PFSK-1 (cell line): Measurements from ENCODE around the gene CX3CL1.

ENCODE experiments used
- FOXP2 ChIP-seq: optimal IDR thresholded peaks from 2 replicates; pipeline ENCODE3; 2011; ENCODE audit warnings: borderline replicate concordance, control low read depth, inconsistent platforms; ENCODE audit not compliant: insufficient read depth; ENCODE audit errors: extremely low read length, extremely low read depth
- POLR2AphosphoS5 ChIP-seq: IDR thresholded peaks from 2 replicates; pipeline ENCODE4 v1.6.1; 2012; ENCODE audit warnings: low read depth, mild to moderate bottlenecking, control low read depth, low read length, moderate library complexity
- SIN3A ChIP-seq: IDR thresholded peaks from 2 replicates; pipeline ENCODE4 v1.6.1; 2012; ENCODE audit warnings: mild to moderate bottlenecking, low read length, moderate library complexity, borderline replicate concordance; ENCODE audit not compliant: insufficient read depth
- TAF1 ChIP-seq: IDR thresholded peaks from 2 replicates; pipeline ENCODE4 v1.6.1; 2012; ENCODE audit warnings: low read length, control low read depth, borderline replicate concordance; ENCODE audit not compliant: insufficient read depth
- TF ChIP-seq, protein P1 (sequence below), 2 experiments: IDR thresholded peaks; 2 replicates each; pipeline versions ENCODE4 v1.6.1 to v1.8.0; 2011 to 2012; ENCODE audit warnings: low read depth in 2 of 2, low read length in 2 of 2, control low read depth in 1 of 2, inconsistent platforms in 1 of 2, mild to moderate bottlenecking in 1 of 2, moderate library complexity in 1 of 2; ENCODE audit not compliant: insufficient read depth in 1 of 2

Gene CX3CL1

GRCh38 chr16:57374067-57374534, 1.8 kb downstream of the CX3CL1 start:
- TF ChIP-seq FOXP2 (no peak), POLR2AphosphoS5 (no peak), TAF1 (no peak), SIN3A (no peak)
- TF ChIP-seq, protein P1, sequence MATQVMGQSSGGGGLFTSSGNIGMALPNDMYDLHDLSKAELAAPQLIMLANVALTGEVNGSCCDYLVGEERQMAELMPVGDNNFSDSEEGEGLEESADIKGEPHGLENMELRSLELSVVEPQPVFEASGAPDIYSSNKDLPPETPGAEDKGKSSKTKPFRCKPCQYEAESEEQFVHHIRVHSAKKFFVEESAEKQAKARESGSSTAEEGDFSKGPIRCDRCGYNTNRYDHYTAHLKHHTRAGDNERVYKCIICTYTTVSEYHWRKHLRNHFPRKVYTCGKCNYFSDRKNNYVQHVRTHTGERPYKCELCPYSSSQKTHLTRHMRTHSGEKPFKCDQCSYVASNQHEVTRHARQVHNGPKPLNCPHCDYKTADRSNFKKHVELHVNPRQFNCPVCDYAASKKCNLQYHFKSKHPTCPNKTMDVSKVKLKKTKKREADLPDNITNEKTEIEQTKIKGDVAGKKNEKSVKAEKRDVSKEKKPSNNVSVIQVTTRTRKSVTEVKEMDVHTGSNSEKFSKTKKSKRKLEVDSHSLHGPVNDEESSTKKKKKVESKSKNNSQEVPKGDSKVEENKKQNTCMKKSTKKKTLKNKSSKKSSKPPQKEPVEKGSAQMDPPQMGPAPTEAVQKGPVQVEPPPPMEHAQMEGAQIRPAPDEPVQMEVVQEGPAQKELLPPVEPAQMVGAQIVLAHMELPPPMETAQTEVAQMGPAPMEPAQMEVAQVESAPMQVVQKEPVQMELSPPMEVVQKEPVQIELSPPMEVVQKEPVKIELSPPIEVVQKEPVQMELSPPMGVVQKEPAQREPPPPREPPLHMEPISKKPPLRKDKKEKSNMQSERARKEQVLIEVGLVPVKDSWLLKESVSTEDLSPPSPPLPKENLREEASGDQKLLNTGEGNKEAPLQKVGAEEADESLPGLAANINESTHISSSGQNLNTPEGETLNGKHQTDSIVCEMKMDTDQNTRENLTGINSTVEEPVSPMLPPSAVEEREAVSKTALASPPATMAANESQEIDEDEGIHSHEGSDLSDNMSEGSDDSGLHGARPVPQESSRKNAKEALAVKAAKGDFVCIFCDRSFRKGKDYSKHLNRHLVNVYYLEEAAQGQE (IDR thresholded peaks at IDR 0.05; ENCODE audit: insufficient read depth in 1 of 2, low read depth in 2 of 2, low read length in 2 of 2) = no peak

DNA sequence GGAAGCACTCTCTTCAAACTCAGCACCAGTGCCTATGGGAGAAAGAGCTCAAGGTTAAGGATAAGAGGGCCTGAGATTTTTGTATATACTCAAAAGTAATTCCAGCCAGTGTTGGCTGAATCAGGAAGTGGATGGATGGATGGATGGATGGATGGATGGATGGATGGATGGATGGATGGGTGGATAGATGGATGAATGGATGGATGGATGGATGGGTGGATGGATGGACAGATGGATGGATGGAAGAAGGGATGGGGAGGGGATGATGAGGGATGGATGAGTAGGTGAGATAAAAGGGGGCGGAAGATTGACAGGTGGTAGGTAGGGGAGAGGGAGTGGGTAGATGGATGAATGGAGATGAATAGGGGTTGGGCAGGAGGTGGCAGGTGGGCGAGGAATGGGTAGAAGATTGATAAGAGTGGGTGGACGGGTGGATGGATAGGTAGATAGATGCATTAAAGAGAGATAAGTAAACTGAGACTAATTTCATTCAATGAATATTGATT, 4.1 kb downstream of the CX3CL1 start:
- TF ChIP-seq TAF1 = no peak
- TF ChIP-seq FOXP2 = no peak

DNA sequence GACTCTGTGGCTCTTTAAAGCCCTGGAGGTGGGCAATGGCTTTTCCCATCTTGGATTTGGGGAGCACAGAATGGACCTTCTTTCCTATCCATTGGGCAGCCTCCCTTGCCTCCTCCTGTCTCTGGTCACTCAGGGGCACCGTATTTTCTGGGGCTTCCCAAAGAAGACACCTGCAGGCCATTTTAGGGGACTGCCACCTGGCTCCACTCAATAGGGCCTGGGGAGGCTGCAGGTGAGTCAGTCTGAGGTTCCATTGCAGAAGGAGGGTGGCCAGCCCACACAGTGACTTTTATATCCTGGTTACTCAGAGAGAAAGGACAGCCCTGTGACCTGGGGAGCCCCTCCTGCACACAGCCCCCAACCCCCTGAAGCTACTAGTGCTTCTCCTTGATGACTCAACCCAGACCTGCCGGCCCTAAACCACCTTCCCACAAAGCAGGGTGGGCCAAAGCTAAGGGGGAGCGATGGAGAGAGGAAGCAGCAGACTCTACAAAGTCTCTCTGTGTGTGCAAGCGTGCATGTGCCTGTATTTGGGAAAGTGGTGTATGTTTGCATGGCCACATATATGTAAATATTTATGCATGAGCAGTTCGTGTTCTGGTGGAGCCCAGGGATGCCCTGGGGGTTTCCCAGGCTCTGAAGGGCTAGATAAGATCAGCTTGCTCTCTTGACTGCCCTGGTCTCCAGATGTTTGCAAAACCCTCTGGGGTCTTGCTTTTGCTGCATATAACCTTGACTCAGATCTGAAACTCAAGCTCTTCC, 5.0 kb downstream of the CX3CL1 start:
- TF ChIP-seq, protein P1 (IDR thresholded peaks at IDR 0.05; ENCODE audit: insufficient read depth in 1 of 2, low read depth in 2 of 2, low read length in 2 of 2) = no peak
- no peak for TF ChIP-seq TAF1
- no peak for TF ChIP-seq SIN3A
- no peak for TF ChIP-seq FOXP2
- TF ChIP-seq POLR2AphosphoS5 = no peak

DNA sequence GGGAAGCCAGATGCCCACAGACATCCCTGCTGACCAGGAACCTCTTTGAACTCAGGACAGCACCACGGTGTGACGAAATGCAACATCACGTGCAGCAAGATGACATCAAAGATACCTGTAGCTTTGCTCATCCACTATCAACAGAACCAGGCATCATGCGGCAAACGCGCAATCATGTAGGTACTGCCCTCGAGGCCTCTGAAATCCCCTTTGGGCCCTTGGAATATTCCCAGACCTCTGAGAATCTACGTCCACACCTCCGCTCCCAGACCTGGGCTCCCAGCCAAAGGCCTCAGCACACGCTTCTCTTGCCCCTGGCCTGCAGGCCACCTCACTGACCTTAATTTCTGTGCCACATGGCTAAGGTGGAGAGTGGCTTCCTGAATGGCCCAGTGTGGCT, 7.3 kb downstream of the CX3CL1 start:
- TF ChIP-seq, protein P1 (IDR thresholded peaks at IDR 0.05; ENCODE audit: insufficient read depth in 1 of 2, low read depth in 2 of 2, low read length in 2 of 2) = no peak
- TF ChIP-seq TAF1 (no peak), SIN3A (no peak), FOXP2 (no peak), POLR2AphosphoS5 (no peak)

DNA sequence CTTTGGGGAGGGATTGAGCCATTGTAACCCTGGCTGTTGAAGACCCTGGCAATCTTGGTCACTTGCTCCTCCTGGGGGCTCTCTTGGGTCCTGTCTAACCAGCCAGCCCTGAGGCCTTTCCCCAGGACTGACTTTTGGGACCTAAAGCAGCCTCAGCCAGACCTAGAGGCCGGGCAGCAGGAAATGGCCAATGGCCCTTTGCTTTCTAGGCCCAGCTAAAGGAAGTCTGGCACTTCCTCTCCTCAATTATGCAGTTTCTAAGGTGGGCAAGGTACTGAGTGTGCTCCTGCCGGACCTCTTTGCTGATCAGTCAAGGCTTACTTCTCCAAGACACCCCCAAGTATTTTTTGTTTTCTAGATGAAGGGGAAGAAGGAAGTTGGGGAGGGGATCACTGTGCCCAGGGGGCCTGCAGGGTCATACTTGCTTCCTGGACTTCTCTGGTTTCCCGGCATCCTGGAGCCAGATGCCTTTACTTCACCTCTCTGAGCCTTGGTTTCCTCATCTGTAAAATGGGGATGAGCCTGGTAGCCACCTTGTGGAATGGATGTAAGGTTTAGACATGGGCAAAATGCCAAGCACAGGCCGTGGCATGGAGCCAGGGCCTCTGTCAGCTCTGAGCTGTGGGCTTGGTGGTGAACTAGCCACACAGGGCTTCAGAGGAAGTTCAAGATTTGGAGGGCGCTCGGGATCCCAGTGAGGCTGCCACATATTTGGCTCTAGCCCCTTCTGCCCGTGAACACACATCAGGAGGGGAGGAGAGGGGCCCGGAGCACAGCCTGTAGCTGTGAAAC, 8.6 kb downstream of the CX3CL1 start:
- TF ChIP-seq, protein P1 (IDR thresholded peaks at IDR 0.05; ENCODE audit: insufficient read depth in 1 of 2, low read depth in 2 of 2, low read length in 2 of 2) = no peak
- TF ChIP-seq POLR2AphosphoS5 (no peak), TAF1 (no peak), SIN3A (no peak), FOXP2 (no peak)
